NCI-H2196 (cell line): ENCODE measurements around the gene CISD2.
"Not testable (repeated sequence)": the region's sequence is repeated elsewhere in the genome, so short reads cannot be mapped to it uniquely, and the experiment has no call there.

Source experiments
- DNase-seq: peaks from one replicate; lab custom pipeline; 2025; ENCODE audit not compliant: unreplicated experiment; lab: John Stamatoyannopoulos, UW

The CISD2 gene

GRCh38 chr4:102849579-102850104, 19.1 kb upstream of the CISD2 start:
- DNase-seq, result no peak

GRCh38 chr4:102850370-102850769, 18.4 kb upstream of the CISD2 start:
- DNase-seq, result no peak

GRCh38 chr4:102858828-102859464, 9.8 kb upstream of the CISD2 start:
- no peak for DNase-seq

- DNase-seq, result no peak
Observed at GRCh38 chr4:102860611-102861324, 8.0 kb upstream of the CISD2 start.

- DNase-seq, result no peak
Observed at GRCh38 chr4:102862016-102862415, 6.8 kb upstream of the CISD2 start.

GRCh38 chr4:102862747-102863146, 6.0 kb upstream of the CISD2 start:
- DNase-seq, result no peak

- DNase-seq, result not testable (repeated sequence)
Observed at GRCh38 chr4:102865327-102865726, 3.5 kb upstream of the CISD2 start.

DNA sequence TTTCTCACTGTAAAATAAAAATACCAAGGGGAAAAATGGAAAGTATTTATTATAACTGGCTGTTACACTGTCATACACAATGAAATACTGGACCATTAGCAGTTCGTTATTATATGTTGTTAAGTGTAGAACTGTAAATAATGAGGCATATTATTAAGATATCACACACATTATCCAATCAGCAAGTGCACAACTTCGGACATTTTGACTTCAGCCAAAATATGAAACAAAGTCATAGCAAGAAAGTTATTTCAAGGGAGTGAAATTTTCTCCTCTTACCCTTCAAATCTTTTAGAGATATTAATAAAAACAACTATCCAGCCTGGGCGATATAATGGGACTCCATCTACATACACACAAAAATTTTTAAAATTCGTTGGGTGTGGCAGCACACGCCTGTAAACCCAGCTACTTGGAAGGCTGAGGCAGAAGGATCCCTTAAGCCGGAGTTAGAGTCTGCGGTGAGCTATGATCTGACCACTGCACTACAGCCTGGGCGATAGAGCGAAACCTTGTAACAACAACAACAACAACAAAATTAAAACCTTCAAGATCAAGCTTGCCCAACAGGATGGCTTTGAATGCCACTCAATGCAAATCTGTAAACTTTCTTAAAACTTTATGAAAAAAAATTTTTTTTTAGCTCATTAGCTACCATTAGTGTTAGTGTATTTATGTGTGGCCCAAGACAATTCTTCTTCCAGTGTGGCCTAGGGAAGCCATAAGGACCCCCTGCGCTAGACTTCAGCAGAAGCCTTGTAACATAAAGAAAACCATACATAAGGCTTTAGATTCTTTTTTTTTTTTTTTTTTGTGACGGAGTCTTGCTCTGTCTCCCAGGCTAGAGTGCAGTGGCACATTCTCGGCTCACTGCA, 1.3 kb upstream of the CISD2 start:
- DNase-seq, result no peak

DNA sequence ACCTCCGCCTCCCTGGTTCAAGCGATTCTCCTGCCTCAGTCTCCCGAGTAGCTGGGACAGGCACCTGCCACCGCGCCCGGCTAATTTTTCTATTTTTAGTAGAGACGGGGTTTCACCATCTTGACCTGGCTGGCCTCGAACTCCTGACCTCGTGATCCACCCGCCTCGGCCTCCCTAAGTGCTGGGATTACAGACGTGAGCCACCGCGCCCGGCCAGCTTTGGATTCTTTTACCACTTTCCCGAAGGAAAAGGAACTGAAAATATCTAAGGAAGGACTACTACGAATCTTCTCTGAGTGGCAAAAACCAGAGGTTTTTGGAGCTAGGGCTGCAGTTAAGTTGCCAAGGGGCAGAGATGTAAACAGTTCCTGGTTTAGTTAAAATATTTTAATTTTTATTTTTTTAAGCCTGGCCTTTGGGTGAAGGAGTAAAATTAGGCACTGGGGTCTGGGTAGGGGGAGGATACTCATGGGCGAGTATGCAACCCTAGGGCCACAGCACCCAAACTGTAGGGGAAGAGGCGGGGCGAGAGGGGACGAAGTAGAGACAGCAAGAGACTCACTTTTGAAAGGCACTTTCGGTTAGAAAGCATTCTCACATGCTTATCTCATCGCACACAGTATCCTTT, 525 bp upstream of the CISD2 start:
- peak; percentile 30 for DNase-seq

GRCh38 chr4:102869569-102870197, 891 bp downstream of the CISD2 start:
- DNase-seq, result no peak

DNA sequence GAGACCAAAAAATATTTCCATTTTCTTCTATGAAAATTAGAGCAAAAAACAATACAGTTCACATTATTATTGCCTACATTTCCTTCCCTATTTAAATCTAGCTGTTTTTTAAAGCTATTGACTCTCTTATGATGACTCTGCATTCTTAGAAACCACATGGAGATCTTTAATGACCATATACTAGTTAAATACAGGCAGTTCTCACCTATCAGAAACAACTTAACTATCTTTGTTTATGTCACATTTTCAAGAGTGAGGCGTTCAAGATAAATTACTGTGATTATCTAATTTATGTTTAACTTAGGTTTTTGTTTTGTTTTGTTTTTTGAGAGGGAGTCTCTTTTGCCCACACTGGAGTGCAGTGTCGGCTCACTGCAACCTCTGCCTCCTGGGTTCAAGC, 3.0 kb downstream of the CISD2 start:
- no peak for DNase-seq

DNA sequence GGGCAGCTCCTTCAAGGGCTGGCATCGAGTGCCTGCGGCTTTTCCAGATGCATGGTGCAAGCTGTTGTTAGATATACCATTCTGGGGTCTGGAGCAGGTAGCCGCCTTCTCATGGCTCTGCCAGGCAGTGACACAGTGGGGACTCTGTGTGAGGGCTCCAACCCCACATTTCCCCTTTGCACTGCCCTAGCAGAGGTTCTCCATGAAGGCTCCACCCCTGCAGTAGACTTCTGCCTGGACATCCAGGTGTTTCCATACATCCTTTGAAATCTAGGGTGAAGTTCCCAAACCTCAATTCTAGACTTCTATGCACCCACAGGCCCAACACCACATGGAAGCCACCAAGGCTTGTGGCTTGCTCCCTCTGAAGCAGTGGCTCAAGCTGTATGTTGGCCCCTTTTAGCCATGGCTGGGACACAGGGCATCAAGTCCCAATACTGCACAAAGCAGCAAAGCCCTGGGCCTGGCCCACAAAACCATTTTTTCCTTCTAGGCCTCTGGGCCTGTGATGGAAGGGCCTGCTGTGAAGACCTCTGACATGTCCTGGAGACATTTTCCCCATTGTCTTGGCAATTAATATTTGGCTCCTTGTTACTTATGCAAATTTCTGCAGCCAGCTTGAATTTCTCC, 8.8 kb downstream of the CISD2 start:
- not testable (repeated sequence) for DNase-seq

GRCh38 chr4:102878349-102878748, 9.6 kb downstream of the CISD2 start:
- DNase-seq, result not testable (repeated sequence)

GRCh38 chr4:102878901-102879300, 10.1 kb downstream of the CISD2 start:
- no peak for DNase-seq

DNA sequence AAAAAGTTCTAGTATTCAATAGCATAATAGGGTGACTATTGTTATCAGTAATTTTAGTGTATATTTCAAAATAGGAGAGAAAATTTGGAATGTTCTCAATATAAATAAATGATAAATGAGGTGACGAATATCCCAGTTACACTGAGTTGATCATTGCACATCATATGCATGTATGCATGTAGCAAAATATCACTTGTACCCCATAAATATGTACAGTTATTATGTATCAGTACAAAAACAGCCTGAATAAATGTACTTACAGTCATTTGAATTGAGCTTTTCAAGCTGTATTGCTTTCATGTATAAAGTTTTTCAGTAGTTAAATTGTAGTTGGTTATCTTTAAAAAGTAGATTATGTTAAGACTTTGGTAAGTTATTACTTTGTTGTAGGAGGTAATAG, 12.6 kb downstream of the CISD2 start:
- DNase-seq, result no peak

DNA sequence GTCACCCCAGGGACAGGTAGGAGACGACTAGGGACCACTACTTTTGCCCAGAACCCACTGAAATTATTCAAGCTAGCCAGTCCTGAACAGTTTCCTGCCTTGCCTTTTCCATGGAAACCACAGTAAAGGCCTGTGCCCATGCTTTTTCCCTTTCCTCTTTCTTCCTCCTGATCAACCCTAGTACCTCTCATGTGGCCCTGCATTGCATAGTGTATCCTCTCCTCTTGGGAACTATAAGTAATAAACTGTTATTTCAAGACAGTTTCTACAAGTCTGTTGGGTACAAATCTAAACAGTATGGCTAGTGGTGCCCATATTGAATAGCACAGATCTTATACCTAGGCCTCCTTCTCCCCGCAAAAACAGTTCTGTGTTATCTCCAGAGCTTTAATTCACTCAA, 14.5 kb downstream of the CISD2 start:
- no peak for DNase-seq

GRCh38 chr4:102888570-102888969, 19.8 kb downstream of the CISD2 start:
- not testable (repeated sequence) for DNase-seq

- DNase-seq, result peak; percentile 22
Observed at GRCh38 chr4:102889866-102890265, 21.1 kb downstream of the CISD2 start.

DNA sequence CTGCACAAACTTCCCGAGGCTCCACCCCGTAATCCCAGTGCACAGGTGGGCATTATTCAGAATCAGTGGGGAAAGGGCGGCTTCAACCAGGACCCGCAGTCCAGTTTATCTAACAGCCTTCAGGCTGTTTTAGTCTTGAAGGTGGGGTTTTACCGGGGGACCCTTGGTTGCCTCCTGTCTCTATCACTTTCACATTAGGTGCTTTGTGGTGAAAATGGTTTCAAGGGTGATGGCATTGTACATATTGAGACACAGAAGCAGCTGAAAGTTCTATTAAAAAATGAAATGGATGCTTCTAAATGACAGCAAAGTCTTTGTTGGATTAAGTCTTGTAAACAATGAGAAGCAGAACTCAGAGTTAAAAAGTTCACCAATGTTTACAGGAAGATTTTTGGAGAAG, 27.8 kb downstream of the CISD2 start:
- DNase-seq, result not testable (repeated sequence)

GRCh38 chr4:102897610-102898009, 28.8 kb downstream of the CISD2 start:
- not testable (repeated sequence) for DNase-seq
